Dendritic cell treated with granulocyte-macrophage colony-stimulating factor and Interleukin-4, amounts not matched to agents 40 ng/mL and 50 ng/mL, for 4 days (primary cell): ENCODE measurements around the gene WSB2.

Source experiments
- H3K27ac Mint-ChIP-seq: one replicate; pipeline ENCODE4 v1.8.0; 2022; ENCODE audit warnings: mild to moderate bottlenecking, mixed read lengths
- H3K27me3 Mint-ChIP-seq: one replicate; pipeline ENCODE4 v1.8.0; 2022; ENCODE audit warnings: mild to moderate bottlenecking, mixed read lengths
- H3K36me3 Mint-ChIP-seq: one replicate; pipeline ENCODE4 v1.8.0; 2022; ENCODE audit warnings: low read depth, mixed read lengths
- H3K4me1 Mint-ChIP-seq: one replicate; pipeline ENCODE4 v1.8.0; 2022; ENCODE audit warnings: low read depth, mixed read lengths
- H3K4me3 Mint-ChIP-seq: one replicate; pipeline ENCODE4 v1.8.0; 2022; ENCODE audit warnings: mild to moderate bottlenecking, moderate library complexity, mixed read lengths
- H3K9me3 Mint-ChIP-seq: one replicate; pipeline ENCODE4 v1.8.0; 2022; ENCODE audit warnings: mixed read lengths
- intact Hi-C: fragments of 100-400 bp; cut with micrococcal nuclease; formaldehyde crosslinking; loops from one replicate; pipeline ENCODE4 v1.15.0; 2022

Gene WSB2

GRCh38 chr12:118061011-118061872, at the start of gene WSB2:
Gene WSB2, minus strand, starts transcription at chr12:118061179. Its CDS starts 131 bp downstream, at chr12:118061048.
- peaks cover 63% of the 10 kb centered on the region for H3K4me1 Mint-ChIP-seq
- no peaks in the 10 kb centered on the region for H3K27me3 Mint-ChIP-seq
- intact Hi-C loops: loop anchor here (1.0 to 5.0 kb wide), 4 partner anchors 41 to 316 kb away; partner anchors contain the start of genes PEBP1, RFC5, SUDS3 and VSIG10
- peak within 1 kb of the TSS; percentile 95 for H3K27ac Mint-ChIP-seq
- H3K4me3 Mint-ChIP-seq: peak within 1 kb of the TSS; percentile 90
- no peaks in the 10 kb centered on the region for H3K9me3 Mint-ChIP-seq
- H3K36me3 Mint-ChIP-seq: peaks cover 31% of the 10 kb centered on the region

- Mint-ChIP-seq H3K36me3 (no peaks in the 10 kb centered on the region), H3K4me1 (peaks cover 6% of the 10 kb centered on the region), H3K27me3 (no peaks in the 10 kb centered on the region), H3K27ac (no peak overlapping the region), H3K4me3 (no peak overlapping the region), H3K9me3 (no peaks in the 10 kb centered on the region)
- intact Hi-C loops: no loop called here
Measured at GRCh38 chr12:118109088-118109487, 48.1 kb upstream of the WSB2 start.

DNA sequence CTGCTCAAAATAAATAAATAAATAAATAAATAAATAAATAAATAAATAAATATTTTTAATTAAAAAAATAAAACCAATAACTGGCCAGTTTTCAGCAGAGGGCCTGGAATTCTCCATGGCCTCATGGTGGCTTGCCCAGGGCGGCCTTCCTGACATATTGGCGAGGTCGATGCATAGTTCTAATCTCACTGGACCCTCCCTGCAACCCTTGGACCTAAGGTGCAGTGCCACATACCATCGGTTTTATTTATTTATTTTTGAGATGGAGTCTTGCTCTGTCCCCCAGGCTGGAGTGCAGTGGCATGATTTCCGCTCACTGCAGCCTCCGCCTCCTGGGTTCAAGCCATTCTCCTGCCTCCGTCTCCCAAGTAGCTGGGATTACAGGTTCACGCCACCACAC, 46.7 kb upstream of the WSB2 start:
- Mint-ChIP-seq H3K36me3 (peaks cover 7% of the 10 kb centered on the region), H3K9me3 (no peaks in the 10 kb centered on the region), H3K4me1 (peaks cover 12% of the 10 kb centered on the region), H3K4me3 (no peak overlapping the region), H3K27me3 (peaks cover 6% of the 10 kb centered on the region), H3K27ac (no peak overlapping the region)
- intact Hi-C loops: no loop called here

DNA sequence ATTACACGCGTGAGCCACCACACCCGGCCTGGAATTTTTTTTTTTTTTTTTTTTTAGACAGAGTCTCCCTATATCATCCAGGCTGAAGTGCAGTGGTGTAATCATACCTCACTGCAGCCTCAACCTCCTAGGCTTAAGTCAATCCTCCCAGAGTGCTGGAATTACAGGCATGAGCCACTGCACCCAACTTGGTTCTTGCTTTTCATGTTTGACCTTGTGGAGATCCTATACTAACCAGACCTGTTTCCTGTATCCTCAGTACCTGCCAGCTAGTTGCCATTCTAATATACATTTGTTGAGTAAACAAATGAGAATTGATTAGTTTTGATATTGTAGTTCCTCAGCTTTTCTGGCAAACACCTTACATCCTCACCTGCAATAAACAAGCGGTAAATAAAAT, 46.0 kb upstream of the WSB2 start:
- Mint-ChIP-seq H3K36me3 (peaks cover 7% of the 10 kb centered on the region), H3K4me1 (peaks cover 19% of the 10 kb centered on the region), H3K27me3 (peaks cover 8% of the 10 kb centered on the region), H3K27ac (no peak overlapping the region), H3K4me3 (no peak overlapping the region), H3K9me3 (no peaks in the 10 kb centered on the region)
- intact Hi-C loops: no loop called here

DNA sequence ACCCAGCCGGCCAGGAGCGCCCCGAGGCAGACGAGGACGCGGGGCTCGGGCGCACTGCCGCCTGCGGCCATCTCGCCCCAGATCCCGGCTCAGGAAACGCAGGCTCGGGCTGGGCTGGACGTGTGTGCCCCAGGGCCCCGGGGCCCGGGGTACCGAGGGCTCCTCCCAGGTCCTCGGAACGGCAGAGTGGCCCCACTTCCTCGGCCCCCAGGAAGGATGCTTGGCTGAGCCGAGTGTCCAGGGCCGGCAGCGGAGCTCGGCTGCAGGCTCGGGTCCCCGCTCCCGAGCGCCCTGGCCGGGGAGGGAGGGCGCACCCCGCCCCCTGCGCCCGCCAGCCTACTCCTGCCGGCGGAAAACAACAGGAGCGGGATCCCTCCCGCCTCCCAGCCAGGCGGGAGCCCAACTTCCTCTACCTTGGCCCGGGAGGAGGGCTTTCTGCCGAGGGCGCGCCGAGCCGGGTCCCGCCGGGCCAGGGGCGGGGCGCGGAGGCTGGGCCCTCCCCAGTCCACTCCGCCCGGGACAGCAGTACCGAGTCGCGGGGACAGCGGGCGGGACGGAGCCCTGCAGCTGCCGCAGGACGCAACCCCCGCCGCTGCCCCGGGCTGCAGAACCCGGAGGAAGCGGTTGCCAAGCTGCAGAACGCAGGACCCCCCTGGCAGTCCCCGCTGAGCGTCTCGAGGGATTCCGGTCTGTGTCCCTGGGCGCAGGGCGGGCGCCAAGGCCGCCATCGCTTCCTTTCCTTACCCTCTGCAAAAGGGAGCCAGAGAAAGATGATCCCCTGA, 42.8 kb upstream of the WSB2 start, which contains the start of gene VSIG10:
Gene VSIG10, minus strand, starts transcription at position 411 of the 782 bp plus-strand sequence. Its CDS starts 340 bp downstream, at position 71.
- intact Hi-C loops: loop anchor here (5.0 kb wide), 1 partner anchor 41 kb away; the partner anchor contains the start of gene WSB2
- Mint-ChIP-seq H3K27me3 (peaks cover 8% of the 10 kb centered on the region), H3K27ac (peak within 1 kb of the TSS; percentile 72), H3K4me3 (peak within 1 kb of the TSS; percentile 89), H3K36me3 (peaks cover 7% of the 10 kb centered on the region), H3K9me3 (no peaks in the 10 kb centered on the region), H3K4me1 (peaks cover 20% of the 10 kb centered on the region)

DNA sequence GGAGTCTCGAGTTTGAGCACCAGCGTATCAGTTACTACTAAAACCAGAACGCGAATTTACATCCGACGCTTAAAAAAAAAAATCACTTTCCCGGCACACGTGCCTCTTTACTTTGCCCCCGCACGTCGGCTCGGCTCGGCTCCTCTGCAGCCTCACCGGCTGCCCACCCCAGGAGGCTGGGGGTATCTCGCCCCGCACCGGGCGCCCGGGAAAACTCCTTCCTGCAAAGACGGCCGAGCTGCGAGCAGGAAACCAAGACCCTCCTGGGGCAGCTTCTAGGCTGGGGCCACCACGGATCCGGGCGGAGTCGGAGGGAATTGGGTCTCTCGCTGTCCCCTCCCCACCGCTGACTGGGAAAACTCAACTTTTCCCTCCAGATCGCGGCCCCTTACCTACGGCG, 42.2 kb upstream of the WSB2 start:
- peaks cover 8% of the 10 kb centered on the region for H3K27me3 Mint-ChIP-seq
- peaks cover 7% of the 10 kb centered on the region for H3K36me3 Mint-ChIP-seq
- peaks cover 23% of the 10 kb centered on the region for H3K4me1 Mint-ChIP-seq
- intact Hi-C loops: loop anchor here (5.0 kb wide), 1 partner anchor 41 kb away; the partner anchor contains the start of gene WSB2
- peak overlapping the region; percentile 72 for H3K27ac Mint-ChIP-seq
- H3K9me3 Mint-ChIP-seq: no peaks in the 10 kb centered on the region
- peak overlapping the region; percentile 89 for H3K4me3 Mint-ChIP-seq

GRCh38 chr12:118102609-118103008, 41.6 kb upstream of the WSB2 start:
- H3K4me3 Mint-ChIP-seq: peak overlapping the region; percentile 89
- H3K9me3 Mint-ChIP-seq: no peaks in the 10 kb centered on the region
- H3K27ac Mint-ChIP-seq: peak overlapping the region; percentile 72
- H3K36me3 Mint-ChIP-seq: peaks cover 7% of the 10 kb centered on the region
- intact Hi-C loops: loop anchor here (5.0 kb wide), 1 partner anchor 40 kb away; the partner anchor contains the start of gene WSB2
- peaks cover 25% of the 10 kb centered on the region for H3K4me1 Mint-ChIP-seq
- H3K27me3 Mint-ChIP-seq: peaks cover 8% of the 10 kb centered on the region

GRCh38 chr12:118102070-118102469, 41.1 kb upstream of the WSB2 start:
- H3K9me3 Mint-ChIP-seq: no peaks in the 10 kb centered on the region
- H3K36me3 Mint-ChIP-seq: peaks cover 7% of the 10 kb centered on the region
- H3K4me3 Mint-ChIP-seq: no peak overlapping the region
- peaks cover 8% of the 10 kb centered on the region for H3K27me3 Mint-ChIP-seq
- no peak overlapping the region for H3K27ac Mint-ChIP-seq
- peaks cover 25% of the 10 kb centered on the region for H3K4me1 Mint-ChIP-seq
- intact Hi-C loops: loop anchor here (5.0 kb wide), 1 partner anchor 40 kb away; the partner anchor contains the start of gene WSB2

- intact Hi-C loops: loop anchor here (5.0 kb wide), 1 partner anchor 39 kb away; the partner anchor contains the start of gene WSB2
- Mint-ChIP-seq H3K4me3 (no peak overlapping the region), H3K9me3 (no peaks in the 10 kb centered on the region), H3K27me3 (peaks cover 8% of the 10 kb centered on the region), H3K36me3 (peaks cover 7% of the 10 kb centered on the region), H3K4me1 (peaks cover 25% of the 10 kb centered on the region), H3K27ac (no peak overlapping the region)
Measured at GRCh38 chr12:118101051-118101450, 40.1 kb upstream of the WSB2 start.

- H3K27ac Mint-ChIP-seq: no peak overlapping the region
- H3K36me3 Mint-ChIP-seq: peaks cover 15% of the 10 kb centered on the region
- H3K27me3 Mint-ChIP-seq: peaks cover 8% of the 10 kb centered on the region
- no peaks in the 10 kb centered on the region for H3K9me3 Mint-ChIP-seq
- peaks cover 19% of the 10 kb centered on the region for H3K4me1 Mint-ChIP-seq
- no peak overlapping the region for H3K4me3 Mint-ChIP-seq
- intact Hi-C loops: no loop called here
Measured at GRCh38 chr12:118098911-118099671, 38.1 kb upstream of the WSB2 start.

GRCh38 chr12:118098401-118098800, 37.4 kb upstream of the WSB2 start:
- peaks cover 6% of the 10 kb centered on the region for H3K27me3 Mint-ChIP-seq
- H3K9me3 Mint-ChIP-seq: no peaks in the 10 kb centered on the region
- H3K27ac Mint-ChIP-seq: no peak overlapping the region
- peaks cover 13% of the 10 kb centered on the region for H3K36me3 Mint-ChIP-seq
- peaks cover 19% of the 10 kb centered on the region for H3K4me1 Mint-ChIP-seq
- no peak overlapping the region for H3K4me3 Mint-ChIP-seq
- intact Hi-C loops: no loop called here

DNA sequence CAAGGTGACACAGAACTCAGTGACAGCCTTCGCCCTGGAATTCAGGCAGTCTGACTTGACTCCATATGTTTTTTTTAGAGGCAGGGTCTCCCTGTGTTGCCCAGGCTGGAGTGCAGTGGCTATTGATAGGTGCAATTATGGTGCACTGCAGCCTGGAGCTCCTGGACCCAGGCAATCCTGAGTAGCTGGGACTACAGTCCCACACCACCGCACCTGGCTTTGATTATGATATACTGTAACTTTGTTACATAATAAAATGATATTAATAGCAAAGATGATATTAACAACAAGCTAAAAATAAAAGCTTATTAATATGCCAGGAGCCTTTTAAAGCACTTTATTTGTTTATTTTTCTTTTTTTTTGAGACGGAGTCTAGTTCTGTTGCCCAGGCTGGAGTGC, 33.1 kb upstream of the WSB2 start:
- Mint-ChIP-seq H3K27ac (no peak overlapping the region), H3K36me3 (peaks cover 30% of the 10 kb centered on the region), H3K4me1 (peaks cover 5% of the 10 kb centered on the region), H3K4me3 (no peak overlapping the region), H3K27me3 (no peaks in the 10 kb centered on the region), H3K9me3 (no peaks in the 10 kb centered on the region)
- intact Hi-C loops: no loop called here

- Mint-ChIP-seq H3K36me3 (peaks cover 24% of the 10 kb centered on the region), H3K4me3 (no peak overlapping the region), H3K9me3 (no peaks in the 10 kb centered on the region), H3K27me3 (no peaks in the 10 kb centered on the region), H3K27ac (no peak overlapping the region), H3K4me1 (peaks cover 6% of the 10 kb centered on the region)
- intact Hi-C loops: no loop called here
Measured at GRCh38 chr12:118089782-118090181, 28.8 kb upstream of the WSB2 start.
